ENCODE data around the gene SORBS1. TPM values are rescaled to one million over a fixed set of nuclear protein-coding genes. Genes with fewer than 3 reads are reported as not detected.

Gene SORBS1
- total RNA-seq, 1 experiment from 2014 or later: 4.1 TPM

- H3K36me3 ChIP-seq (ENCODE audit: low read depth, low read length): no peaks in the 10 kb centered on the region
- no peak overlapping the region for H3K4me3 ChIP-seq (ENCODE audit: low read length)
- ATAC-seq (no peak), DNase-seq (no peak)
- H4K20me1 ChIP-seq (ENCODE audit: low read length): no peaks in the 10 kb centered on the region
- POLR2A ChIA-PET (ENCODE audit: unreplicated experiment): no interaction called here
- no peaks in the 10 kb centered on the region for H3K27me3 ChIP-seq (ENCODE audit: low read length)
- no peaks in the 10 kb centered on the region for H3K79me2 ChIP-seq (ENCODE audit: low read length)
- H2AFZ ChIP-seq (ENCODE audit: low read length): no peak overlapping the region
- CTCF ChIA-PET: no interaction called here
- H3F3A ChIP-seq (ENCODE audit: low read length, unreplicated experiment): no peaks in the 10 kb centered on the region
- no peak overlapping the region for H3K27ac ChIP-seq (ENCODE audit: low read length)
- H3K9ac ChIP-seq (ENCODE audit: low read length): no peak overlapping the region
- TF ChIP-seq EZH2phosphoT487 (IDR thresholded peaks at IDR 0.05; ENCODE audit: borderline replicate concordance, low read length) (no peak), EZH2 (IDR thresholded peaks at IDR 0.05; ENCODE audit: low read length, unreplicated experiment) (no peak), CTCF (conservative IDR thresholded peaks at IDR 0.05; ENCODE audit: low read depth, low read length) (no peak)
- BruUV-seq (replicated peaks): no TSS peak
- peaks cover 28% of the 10 kb centered on the region for H3K4me1 ChIP-seq (ENCODE audit: insufficient read depth, low read length)
- H3K4me2 ChIP-seq (ENCODE audit: low read length): no peak overlapping the region
- intact Hi-C loops (cut with micrococcal nuclease): no loop called here
- no peaks in the 10 kb centered on the region for H3K9me3 ChIP-seq (ENCODE audit: low read length)
- H3K9me2 ChIP-seq (replicated peaks; ENCODE audit: low read length): no peaks in the 10 kb centered on the region
These were observed 234.8 kb downstream of the SORBS1 start for GRCh38 chr10:95326396-95326795.

- intact Hi-C loops (cut with micrococcal nuclease): no loop called here
- no TSS peak for BruUV-seq (replicated peaks)
- Histone ChIP-seq H3F3A (ENCODE audit: low read length, unreplicated experiment) (no peaks in the 10 kb centered on the region), H3K36me3 (ENCODE audit: low read depth, low read length) (no peaks in the 10 kb centered on the region), H3K9me3 (ENCODE audit: low read length) (no peaks in the 10 kb centered on the region), H4K20me1 (ENCODE audit: low read length) (no peaks in the 10 kb centered on the region), H3K4me3 (ENCODE audit: low read length) (no peak overlapping the region), H3K27ac (ENCODE audit: low read length) (no peak overlapping the region), H3K4me1 (ENCODE audit: insufficient read depth, low read length) (peaks cover 23% of the 10 kb centered on the region), H3K27me3 (ENCODE audit: low read length) (no peaks in the 10 kb centered on the region), H3K9me2 (replicated peaks; ENCODE audit: low read length) (no peaks in the 10 kb centered on the region), H3K9ac (ENCODE audit: low read length) (no peak overlapping the region), H3K79me2 (ENCODE audit: low read length) (no peaks in the 10 kb centered on the region), H3K4me2 (ENCODE audit: low read length) (no peak overlapping the region), H2AFZ (ENCODE audit: low read length) (no peak overlapping the region)
- ChIA-PET CTCF (no interaction called here), POLR2A (ENCODE audit: unreplicated experiment) (no interaction called here)
- ATAC-seq (no peak), DNase-seq (no peak)
- no peak for TF ChIP-seq EZH2 (IDR thresholded peaks at IDR 0.05; ENCODE audit: low read length, unreplicated experiment)
- no peak for TF ChIP-seq EZH2phosphoT487 (IDR thresholded peaks at IDR 0.05; ENCODE audit: borderline replicate concordance, low read length)
- TF ChIP-seq CTCF (conservative IDR thresholded peaks at IDR 0.05; ENCODE audit: low read depth, low read length): no peak
These were observed 235.3 kb downstream of the SORBS1 start for GRCh38 chr10:95325863-95326262.

GRCh38 chr10:95324436-95325268 lies 236.5 kb downstream of the SORBS1 start:
- ATAC-seq (no peak), DNase-seq (no peak)
- BruUV-seq (replicated peaks): no TSS peak
- no peak overlapping the region for H3K4me3 ChIP-seq (ENCODE audit: low read length)
- ChIA-PET POLR2A (ENCODE audit: unreplicated experiment) (no interaction called here), CTCF (no interaction called here)
- peaks cover 11% of the 10 kb centered on the region for H3K4me1 ChIP-seq (ENCODE audit: insufficient read depth, low read length)
- H2AFZ ChIP-seq (ENCODE audit: low read length): no peak overlapping the region
- no peaks in the 10 kb centered on the region for H3K79me2 ChIP-seq (ENCODE audit: low read length)
- no peak overlapping the region for H3K4me2 ChIP-seq (ENCODE audit: low read length)
- H3F3A ChIP-seq (ENCODE audit: low read length, unreplicated experiment): no peaks in the 10 kb centered on the region
- H3K27ac ChIP-seq (ENCODE audit: low read length): no peak overlapping the region
- no peaks in the 10 kb centered on the region for H3K27me3 ChIP-seq (ENCODE audit: low read length)
- no peaks in the 10 kb centered on the region for H3K36me3 ChIP-seq (ENCODE audit: low read depth, low read length)
- H3K9me3 ChIP-seq (ENCODE audit: low read length): no peaks in the 10 kb centered on the region
- H3K9me2 ChIP-seq (replicated peaks; ENCODE audit: low read length): no peaks in the 10 kb centered on the region
- intact Hi-C loops (cut with micrococcal nuclease): no loop called here
- H3K9ac ChIP-seq (ENCODE audit: low read length): no peak overlapping the region
- H4K20me1 ChIP-seq (ENCODE audit: low read length): no peaks in the 10 kb centered on the region
- TF ChIP-seq EZH2 (IDR thresholded peaks at IDR 0.05; ENCODE audit: low read length, unreplicated experiment) (no peak), CTCF (conservative IDR thresholded peaks at IDR 0.05; ENCODE audit: low read depth, low read length) (no peak), EZH2phosphoT487 (IDR thresholded peaks at IDR 0.05; ENCODE audit: borderline replicate concordance, low read length) (no peak)
